ENCODE measurements around the gene MMP24OS.

MMP24OS gene

DNA sequence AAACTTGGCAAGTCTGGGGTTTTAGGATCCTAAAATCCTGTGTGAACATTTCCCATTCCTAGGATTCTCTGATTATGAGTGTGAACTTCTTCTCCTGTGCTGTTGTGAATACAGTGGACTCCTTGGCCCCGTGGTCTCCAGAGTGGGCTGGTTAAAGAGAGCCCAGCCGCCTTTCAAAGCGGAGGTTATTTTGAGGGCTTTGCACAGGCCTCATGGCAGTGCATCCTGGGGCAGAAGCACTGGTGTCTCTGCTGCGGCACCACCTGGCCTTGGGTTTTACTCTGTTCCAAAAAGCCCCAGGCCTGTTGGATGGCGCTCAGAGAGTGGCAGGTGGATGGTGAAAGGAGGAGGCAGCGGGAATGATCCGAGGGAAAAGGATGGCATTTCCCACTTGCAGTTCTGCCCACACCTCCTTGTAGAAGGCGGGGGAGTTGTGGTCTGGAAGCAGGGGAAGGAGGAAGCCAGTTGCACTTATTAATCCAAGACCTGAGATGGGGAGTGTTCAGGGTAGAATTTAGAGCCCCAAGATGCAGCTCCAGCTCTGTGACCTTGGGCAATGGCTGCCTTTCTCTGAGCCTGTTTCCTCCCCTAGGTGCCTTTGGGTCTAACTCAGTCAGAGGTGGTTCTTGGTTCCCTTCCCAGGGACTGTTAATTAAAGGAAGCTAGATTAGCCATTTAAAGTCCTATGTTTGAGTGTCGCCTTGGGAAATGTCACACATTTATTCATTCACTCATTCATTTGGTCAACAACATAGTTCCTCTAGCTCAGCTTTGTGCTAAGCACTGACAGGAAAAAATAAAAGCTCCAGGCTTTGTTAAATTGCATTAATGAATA is 29.1 kb downstream of the MMP24OS start:
- Histone ChIP-seq H3K4me1 (ENCODE audit: insufficient read depth, insufficient read length) (no peaks in the 10 kb centered on the region), H3K27me3 (ENCODE audit: insufficient read depth, insufficient read length) (no peaks in the 10 kb centered on the region), H3K9ac (ENCODE audit: insufficient read length, low read depth) (no peak overlapping the region), H3K4me3 (ENCODE audit: insufficient read length, low read depth) (no peak overlapping the region), H3K9me3 (ENCODE audit: insufficient read depth, low read length) (no peaks in the 10 kb centered on the region), H3K36me3 (ENCODE audit: insufficient read depth, insufficient read length, low read length) (no peaks in the 10 kb centered on the region)
- no peak for DNase-seq (ENCODE audit: low read depth, low spot score)
- TF ChIP-seq YY1 (IDR thresholded peaks at IDR 0.05; ENCODE audit: insufficient read depth, insufficient read length): no peak
- TF ChIP-seq ZNF274 (IDR thresholded peaks at IDR 0.05; ENCODE audit: low read depth, low read length): no peak
- TF ChIP-seq SUZ12 (IDR thresholded peaks at IDR 0.05; ENCODE audit: extremely low read depth, insufficient read depth, insufficient read length): no peak

DNA sequence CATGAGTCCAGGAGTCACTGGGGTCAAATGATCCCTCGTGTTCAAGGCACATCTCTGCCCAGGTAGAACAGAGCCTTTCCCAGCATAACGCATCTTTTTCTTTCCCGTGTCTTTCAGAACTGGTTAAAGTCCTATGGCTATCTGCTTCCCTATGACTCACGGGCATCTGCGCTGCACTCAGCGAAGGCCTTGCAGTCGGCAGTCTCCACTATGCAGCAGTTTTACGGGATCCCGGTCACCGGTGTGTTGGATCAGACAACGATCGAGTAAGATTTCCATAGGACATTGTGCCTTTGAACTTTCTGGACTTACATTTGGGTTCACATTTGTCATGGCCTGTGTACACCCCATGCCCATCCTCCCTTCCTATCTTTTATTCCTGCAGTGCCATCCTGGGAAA is 31.2 kb downstream of the MMP24OS start:
- Histone ChIP-seq H3K9me3 (ENCODE audit: insufficient read depth, low read length) (no peaks in the 10 kb centered on the region), H3K4me1 (ENCODE audit: insufficient read depth, insufficient read length) (no peaks in the 10 kb centered on the region), H3K4me3 (ENCODE audit: insufficient read length, low read depth) (no peak overlapping the region), H3K9ac (ENCODE audit: insufficient read length, low read depth) (no peak overlapping the region), H3K27me3 (ENCODE audit: insufficient read depth, insufficient read length) (no peaks in the 10 kb centered on the region), H3K36me3 (ENCODE audit: insufficient read depth, insufficient read length, low read length) (no peaks in the 10 kb centered on the region)
- DNase-seq (ENCODE audit: low read depth, low spot score): no peak
- TF ChIP-seq ZNF274 (IDR thresholded peaks at IDR 0.05; ENCODE audit: low read depth, low read length) (no peak), YY1 (IDR thresholded peaks at IDR 0.05; ENCODE audit: insufficient read depth, insufficient read length) (no peak), SUZ12 (IDR thresholded peaks at IDR 0.05; ENCODE audit: extremely low read depth, insufficient read depth, insufficient read length) (no peak)

GRCh38 chr20:35243986-35244385 is 33.9 kb downstream of the MMP24OS start:
- no peak for DNase-seq (ENCODE audit: low read depth, low spot score)
- Histone ChIP-seq H3K9me3 (ENCODE audit: insufficient read depth, low read length) (no peaks in the 10 kb centered on the region), H3K9ac (ENCODE audit: insufficient read length, low read depth) (no peak overlapping the region), H3K27me3 (ENCODE audit: insufficient read depth, insufficient read length) (no peaks in the 10 kb centered on the region), H3K4me3 (ENCODE audit: insufficient read length, low read depth) (no peak overlapping the region), H3K36me3 (ENCODE audit: insufficient read depth, insufficient read length, low read length) (no peaks in the 10 kb centered on the region), H3K4me1 (ENCODE audit: insufficient read depth, insufficient read length) (peaks cover 11% of the 10 kb centered on the region)
- TF ChIP-seq YY1 (IDR thresholded peaks at IDR 0.05; ENCODE audit: insufficient read depth, insufficient read length) (no peak), ZNF274 (IDR thresholded peaks at IDR 0.05; ENCODE audit: low read depth, low read length) (no peak), SUZ12 (IDR thresholded peaks at IDR 0.05; ENCODE audit: extremely low read depth, insufficient read depth, insufficient read length) (no peak)

GRCh38 chr20:35243317-35243716 is 34.6 kb downstream of the MMP24OS start:
- no peaks in the 10 kb centered on the region for H3K36me3 ChIP-seq (ENCODE audit: insufficient read depth, insufficient read length, low read length)
- no peak for DNase-seq (ENCODE audit: low read depth, low spot score)
- no peak overlapping the region for H3K9ac ChIP-seq (ENCODE audit: insufficient read length, low read depth)
- H3K4me3 ChIP-seq (ENCODE audit: insufficient read length, low read depth): no peak overlapping the region
- H3K27me3 ChIP-seq (ENCODE audit: insufficient read depth, insufficient read length): no peaks in the 10 kb centered on the region
- TF ChIP-seq ZNF274 (IDR thresholded peaks at IDR 0.05; ENCODE audit: low read depth, low read length): no peak
- no peak for TF ChIP-seq SUZ12 (IDR thresholded peaks at IDR 0.05; ENCODE audit: extremely low read depth, insufficient read depth, insufficient read length)
- no peak for TF ChIP-seq YY1 (IDR thresholded peaks at IDR 0.05; ENCODE audit: insufficient read depth, insufficient read length)
- H3K9me3 ChIP-seq (ENCODE audit: insufficient read depth, low read length): no peaks in the 10 kb centered on the region
- peaks cover 11% of the 10 kb centered on the region for H3K4me1 ChIP-seq (ENCODE audit: insufficient read depth, insufficient read length)

DNA sequence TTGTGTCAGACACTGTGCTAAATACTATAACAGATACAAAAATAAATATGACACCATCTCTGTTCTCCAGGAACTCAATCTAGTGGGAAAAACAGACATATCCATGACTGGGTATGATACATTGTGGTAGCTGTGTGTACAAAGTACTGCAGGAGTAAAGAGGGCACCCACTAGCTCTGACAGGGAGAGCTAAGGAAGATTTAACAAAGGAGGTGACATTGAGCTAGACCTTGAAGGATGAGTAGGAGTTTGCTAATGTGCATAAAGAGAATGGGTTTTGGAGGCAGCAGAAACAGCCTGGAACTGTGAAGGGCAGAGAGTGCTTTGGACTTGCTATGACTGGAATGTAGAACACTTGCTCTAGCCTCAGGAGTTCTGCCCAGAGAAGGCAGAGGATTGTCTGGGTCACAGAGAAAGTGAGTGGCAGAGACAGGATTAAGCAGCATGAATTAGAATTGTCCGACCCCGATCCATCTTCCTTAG is 37.1 kb downstream of the MMP24OS start:
- H3K9me3 ChIP-seq (ENCODE audit: insufficient read depth, low read length): peaks cover 7% of the 10 kb centered on the region
- peaks cover 11% of the 10 kb centered on the region for H3K4me1 ChIP-seq (ENCODE audit: insufficient read depth, insufficient read length)
- H3K9ac ChIP-seq (ENCODE audit: insufficient read length, low read depth): no peak overlapping the region
- no peak for DNase-seq (ENCODE audit: low read depth, low spot score)
- H3K36me3 ChIP-seq (ENCODE audit: insufficient read depth, insufficient read length, low read length): no peaks in the 10 kb centered on the region
- no peak for TF ChIP-seq ZNF274 (IDR thresholded peaks at IDR 0.05; ENCODE audit: low read depth, low read length)
- TF ChIP-seq YY1 (IDR thresholded peaks at IDR 0.05; ENCODE audit: insufficient read depth, insufficient read length): no peak
- TF ChIP-seq SUZ12 (IDR thresholded peaks at IDR 0.05; ENCODE audit: extremely low read depth, insufficient read depth, insufficient read length): no peak
- no peaks in the 10 kb centered on the region for H3K27me3 ChIP-seq (ENCODE audit: insufficient read depth, insufficient read length)
- no peak overlapping the region for H3K4me3 ChIP-seq (ENCODE audit: insufficient read length, low read depth)

DNA sequence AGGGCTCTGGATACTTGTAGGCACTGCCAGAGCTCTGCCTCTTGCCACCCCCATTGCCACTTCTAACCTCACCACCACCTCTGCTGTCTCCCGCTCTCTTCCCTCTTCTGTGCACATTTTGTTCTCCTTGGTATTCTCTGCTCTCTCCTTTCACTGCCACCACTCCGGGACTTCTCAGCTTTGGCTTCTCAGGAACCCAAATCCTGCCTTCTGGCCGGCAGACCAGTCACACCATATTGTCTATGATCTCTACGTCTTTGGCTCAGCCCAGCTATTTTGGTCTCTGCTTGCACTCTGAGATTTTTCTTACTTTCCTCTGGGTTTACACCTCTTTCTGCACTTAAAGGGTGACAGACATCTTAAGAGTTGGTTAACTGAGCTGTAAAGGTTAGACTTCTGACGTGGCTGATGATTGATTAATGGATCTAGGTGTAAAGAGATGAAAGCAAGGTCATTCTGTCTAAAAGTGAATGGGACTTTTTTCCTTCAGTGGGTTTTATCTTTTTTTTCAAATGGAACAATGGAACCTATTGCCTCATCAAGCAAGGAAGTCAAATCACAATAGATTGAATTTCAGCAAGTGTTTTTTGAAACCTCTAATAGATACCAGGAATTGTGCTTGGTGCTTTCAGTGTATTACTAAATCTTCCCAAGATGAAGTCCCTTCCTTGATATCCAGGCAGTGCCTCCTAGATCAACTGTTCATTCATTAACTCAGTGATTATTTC is 37.7 kb downstream of the MMP24OS start:
- peaks cover 11% of the 10 kb centered on the region for H3K4me1 ChIP-seq (ENCODE audit: insufficient read depth, insufficient read length)
- H3K4me3 ChIP-seq (ENCODE audit: insufficient read length, low read depth): no peak overlapping the region
- no peak for DNase-seq (ENCODE audit: low read depth, low spot score)
- peaks cover 7% of the 10 kb centered on the region for H3K9me3 ChIP-seq (ENCODE audit: insufficient read depth, low read length)
- no peaks in the 10 kb centered on the region for H3K36me3 ChIP-seq (ENCODE audit: insufficient read depth, insufficient read length, low read length)
- TF ChIP-seq ZNF274 (IDR thresholded peaks at IDR 0.05; ENCODE audit: low read depth, low read length) (no peak), SUZ12 (IDR thresholded peaks at IDR 0.05; ENCODE audit: extremely low read depth, insufficient read depth, insufficient read length) (no peak), YY1 (IDR thresholded peaks at IDR 0.05; ENCODE audit: insufficient read depth, insufficient read length) (no peak)
- H3K27me3 ChIP-seq (ENCODE audit: insufficient read depth, insufficient read length): no peaks in the 10 kb centered on the region
- no peak overlapping the region for H3K9ac ChIP-seq (ENCODE audit: insufficient read length, low read depth)

- Histone ChIP-seq H3K4me1 (ENCODE audit: insufficient read depth, insufficient read length) (peaks cover 11% of the 10 kb centered on the region), H3K4me3 (ENCODE audit: insufficient read length, low read depth) (no peak overlapping the region), H3K36me3 (ENCODE audit: insufficient read depth, insufficient read length, low read length) (no peaks in the 10 kb centered on the region), H3K9ac (ENCODE audit: insufficient read length, low read depth) (no peak overlapping the region), H3K9me3 (ENCODE audit: insufficient read depth, low read length) (peaks cover 7% of the 10 kb centered on the region), H3K27me3 (ENCODE audit: insufficient read depth, insufficient read length) (peaks cover 4% of the 10 kb centered on the region)
- no peak for DNase-seq (ENCODE audit: low read depth, low spot score)
- TF ChIP-seq SUZ12 (IDR thresholded peaks at IDR 0.05; ENCODE audit: extremely low read depth, insufficient read depth, insufficient read length): no peak
- no peak for TF ChIP-seq ZNF274 (IDR thresholded peaks at IDR 0.05; ENCODE audit: low read depth, low read length)
- TF ChIP-seq YY1 (IDR thresholded peaks at IDR 0.05; ENCODE audit: insufficient read depth, insufficient read length): no peak
These were observed 39.2 kb downstream of the MMP24OS start for GRCh38 chr20:35238735-35239134.

Data from NT2/D1 (cell line).